ENCODE data around the gene PDE9A. TPM values are rescaled to one million over a fixed set of nuclear protein-coding genes. Genes with fewer than 3 reads are reported as not detected.

PDE9A gene
- total RNA-seq, 1 donor from 2014 or later = 3.9 TPM

GRCh38 chr21:42691901-42692559 lies 38.6 kb downstream of the PDE9A start:
- H3K4me3 ChIP-seq (ENCODE audit: low read depth, low read length) = no peak overlapping the region
- TF ChIP-seq, protein P1, sequence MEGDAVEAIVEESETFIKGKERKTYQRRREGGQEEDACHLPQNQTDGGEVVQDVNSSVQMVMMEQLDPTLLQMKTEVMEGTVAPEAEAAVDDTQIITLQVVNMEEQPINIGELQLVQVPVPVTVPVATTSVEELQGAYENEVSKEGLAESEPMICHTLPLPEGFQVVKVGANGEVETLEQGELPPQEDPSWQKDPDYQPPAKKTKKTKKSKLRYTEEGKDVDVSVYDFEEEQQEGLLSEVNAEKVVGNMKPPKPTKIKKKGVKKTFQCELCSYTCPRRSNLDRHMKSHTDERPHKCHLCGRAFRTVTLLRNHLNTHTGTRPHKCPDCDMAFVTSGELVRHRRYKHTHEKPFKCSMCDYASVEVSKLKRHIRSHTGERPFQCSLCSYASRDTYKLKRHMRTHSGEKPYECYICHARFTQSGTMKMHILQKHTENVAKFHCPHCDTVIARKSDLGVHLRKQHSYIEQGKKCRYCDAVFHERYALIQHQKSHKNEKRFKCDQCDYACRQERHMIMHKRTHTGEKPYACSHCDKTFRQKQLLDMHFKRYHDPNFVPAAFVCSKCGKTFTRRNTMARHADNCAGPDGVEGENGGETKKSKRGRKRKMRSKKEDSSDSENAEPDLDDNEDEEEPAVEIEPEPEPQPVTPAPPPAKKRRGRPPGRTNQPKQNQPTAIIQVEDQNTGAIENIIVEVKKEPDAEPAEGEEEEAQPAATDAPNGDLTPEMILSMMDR (IDR thresholded peaks at IDR 0.05; ENCODE audit: insufficient read depth, low read length, poor library complexity, severe bottlenecking) = no peak
- peaks cover 14% of the 10 kb centered on the region for H3K27me3 ChIP-seq (ENCODE audit: control insufficient read depth, insufficient read depth, low read length)
- H3K36me3 ChIP-seq (ENCODE audit: control insufficient read depth, insufficient read depth, low read length) = no peaks in the 10 kb centered on the region
- DNase-seq (ENCODE audit: low read depth) = no peak

GRCh38 chr21:42692688-42693087 lies 39.3 kb downstream of the PDE9A start:
- DNase-seq (ENCODE audit: low read depth) = no peak
- no peaks in the 10 kb centered on the region for H3K36me3 ChIP-seq (ENCODE audit: control insufficient read depth, insufficient read depth, low read length)
- TF ChIP-seq, protein P1 (IDR thresholded peaks at IDR 0.05; ENCODE audit: insufficient read depth, low read length, poor library complexity, severe bottlenecking) = no peak
- H3K4me3 ChIP-seq (ENCODE audit: low read depth, low read length) = no peak overlapping the region
- peaks cover 17% of the 10 kb centered on the region for H3K27me3 ChIP-seq (ENCODE audit: control insufficient read depth, insufficient read depth, low read length)

DNA sequence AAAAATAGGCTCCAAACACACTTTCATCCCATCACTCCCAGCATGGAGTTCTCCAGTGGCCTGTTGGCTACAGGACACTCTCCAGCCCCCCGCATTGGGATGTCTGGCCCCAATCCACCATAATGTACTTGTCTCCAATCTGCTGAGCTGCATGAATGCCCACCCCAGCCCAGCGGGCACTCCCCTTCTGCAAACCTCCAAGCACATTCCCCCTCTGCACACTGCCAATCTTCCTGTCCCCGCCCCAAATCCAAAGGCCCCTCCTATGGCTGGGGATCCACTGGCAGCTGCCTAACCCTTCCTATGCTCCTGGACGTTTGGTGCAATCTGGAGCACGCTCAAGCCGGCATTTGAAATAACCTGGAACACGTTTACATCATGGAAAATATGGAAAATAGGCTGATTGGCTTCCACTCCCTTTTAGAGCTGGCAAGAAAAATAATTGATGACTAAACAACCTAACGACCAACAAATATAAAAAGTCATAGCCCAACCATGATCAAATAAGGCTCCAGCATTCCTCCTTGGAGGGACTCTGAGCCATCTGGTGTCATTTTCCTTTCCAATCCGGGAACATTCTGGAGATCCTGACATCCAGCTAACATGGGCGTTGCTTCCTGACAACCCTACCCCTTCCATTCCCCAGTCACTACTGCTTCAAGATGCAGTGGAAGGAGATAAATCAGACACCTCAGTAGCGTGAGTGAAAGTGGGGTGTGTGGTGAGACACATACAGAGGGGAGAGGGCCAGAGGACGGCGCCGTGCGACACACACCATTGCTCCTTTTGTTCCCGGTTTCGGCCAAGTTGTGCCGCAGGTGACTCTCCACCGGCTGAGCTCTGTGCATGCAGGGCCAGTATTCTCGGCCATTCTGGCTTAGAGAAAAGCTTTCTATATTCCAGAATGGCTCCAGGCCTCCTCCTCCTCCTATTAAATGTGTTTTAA lies 41.6 kb downstream of the PDE9A start:
- DNase-seq (ENCODE audit: low read depth) = no peak
- Histone ChIP-seq H3K36me3 (ENCODE audit: control insufficient read depth, insufficient read depth, low read length) (no peaks in the 10 kb centered on the region), H3K4me3 (ENCODE audit: low read depth, low read length) (no peak overlapping the region), H3K27me3 (ENCODE audit: control insufficient read depth, insufficient read depth, low read length) (peaks cover 19% of the 10 kb centered on the region)
- TF ChIP-seq, protein P1 (IDR thresholded peaks at IDR 0.05; ENCODE audit: insufficient read depth, low read length, poor library complexity, severe bottlenecking) = no peak

GRCh38 chr21:42695697-42696380 lies 42.4 kb downstream of the PDE9A start:
- TF ChIP-seq, protein P1 (IDR thresholded peaks at IDR 0.05; ENCODE audit: insufficient read depth, low read length, poor library complexity, severe bottlenecking) = no peak
- no peaks in the 10 kb centered on the region for H3K36me3 ChIP-seq (ENCODE audit: control insufficient read depth, insufficient read depth, low read length)
- H3K27me3 ChIP-seq (ENCODE audit: control insufficient read depth, insufficient read depth, low read length) = peaks cover 19% of the 10 kb centered on the region
- no peak for DNase-seq (ENCODE audit: low read depth)
- no peak overlapping the region for H3K4me3 ChIP-seq (ENCODE audit: low read depth, low read length)

DNA sequence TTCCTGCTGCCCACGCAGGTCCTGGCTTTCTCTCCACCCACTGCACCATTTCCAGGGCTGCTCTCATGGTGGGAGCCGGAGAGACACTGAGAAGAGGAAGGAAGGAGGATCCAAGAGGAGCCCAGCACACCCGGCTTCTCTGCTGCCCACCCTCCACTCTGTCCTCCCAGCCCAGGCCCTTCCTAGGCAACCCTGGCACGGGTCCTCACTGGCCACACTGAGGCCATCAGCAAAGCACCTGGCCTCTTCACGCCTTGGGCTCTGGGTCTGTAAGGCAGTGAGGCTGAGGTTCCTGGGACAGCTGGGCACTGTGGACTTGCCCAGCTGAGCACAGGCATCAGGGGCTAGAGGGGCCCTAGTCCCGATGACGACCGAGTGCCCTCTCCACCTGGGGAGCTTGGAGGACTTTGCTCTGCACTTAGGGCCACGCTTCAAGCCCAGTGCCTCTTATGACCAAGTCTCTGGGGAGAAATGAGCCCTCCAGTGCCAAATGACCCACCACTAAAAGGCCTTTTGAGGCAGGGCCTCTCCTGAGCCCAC lies 43.1 kb downstream of the PDE9A start:
- Histone ChIP-seq H3K36me3 (ENCODE audit: control insufficient read depth, insufficient read depth, low read length) (no peaks in the 10 kb centered on the region), H3K4me3 (ENCODE audit: low read depth, low read length) (no peak overlapping the region), H3K27me3 (ENCODE audit: control insufficient read depth, insufficient read depth, low read length) (peaks cover 19% of the 10 kb centered on the region)
- no peak for DNase-seq (ENCODE audit: low read depth)
- TF ChIP-seq, protein P1 (IDR thresholded peaks at IDR 0.05; ENCODE audit: insufficient read depth, low read length, poor library complexity, severe bottlenecking) = no peak

Measured in kidney epithelial cell (primary cell).